Measurements from ENCODE around the gene PLPP6.

GRCh38 chr9:4679268-4680172 is 17.4 kb downstream of the PLPP6 start, which contains the start of gene CDC37L1:
- TF ChIP-seq GATA2 (IDR thresholded peaks at IDR 0.05; ENCODE audit: low read depth, low read length) (no peak), GATA3 (IDR thresholded peaks at IDR 0.05; ENCODE audit: low read depth, low read length) (no peak)

Measured in SH-SY5Y (cell line).